GM18517 (cell line): Measurements from ENCODE around the gene TASL.
"Not testable (repeated sequence)": the region's sequence is repeated elsewhere in the genome, so short reads cannot be mapped to it uniquely, and the experiment has no call there.

Experiments used
- ATAC-seq: cut with Tn5 transposase; IDR thresholded peaks from one replicate; pipeline ENCODE4 v1.9.1; 2021; ENCODE audit warnings: mild to moderate bottlenecking, moderate library complexity; ENCODE audit not compliant: unreplicated experiment

The TASL gene

GRCh38 chrX:30580641-30581040 is 3.1 kb upstream of the TASL start:
- no peak for ATAC-seq

- ATAC-seq, result no peak
Measured at GRCh38 chrX:30576881-30577280, 685 bp downstream of the TASL start.

GRCh38 chrX:30573125-30573524 is 4.4 kb downstream of the TASL start:
- ATAC-seq, result no peak

GRCh38 chrX:30572678-30573077 is 4.9 kb downstream of the TASL start:
- ATAC-seq, result no peak

GRCh38 chrX:30572004-30572403 is 5.6 kb downstream of the TASL start:
- peak; percentile 54 for ATAC-seq

- no peak for ATAC-seq
Measured at GRCh38 chrX:30570505-30570904, 7.1 kb downstream of the TASL start.

GRCh38 chrX:30568136-30568535 is 9.4 kb downstream of the TASL start:
- peak; percentile 76 for ATAC-seq

- ATAC-seq, result not testable (repeated sequence)
Measured at GRCh38 chrX:30563070-30563469, 14.5 kb downstream of the TASL start.

GRCh38 chrX:30561191-30561590 is 16.4 kb downstream of the TASL start:
- no peak for ATAC-seq

- peak; percentile 84 for ATAC-seq
Measured at GRCh38 chrX:30538271-30538670, 39.3 kb downstream of the TASL start.

GRCh38 chrX:30533835-30534234 is 43.7 kb downstream of the TASL start:
- ATAC-seq, result no peak

- no peak for ATAC-seq
Measured at GRCh38 chrX:30533266-30533665, 44.3 kb downstream of the TASL start.

- ATAC-seq, result no peak
Measured at GRCh38 chrX:30530606-30531005, 47.0 kb downstream of the TASL start.

- no peak for ATAC-seq
Measured at GRCh38 chrX:30525732-30526131, 51.8 kb downstream of the TASL start.

GRCh38 chrX:30521440-30522182 is 56.0 kb downstream of the TASL start:
- no peak for ATAC-seq

- peak; percentile 76 for ATAC-seq
Measured at GRCh38 chrX:30513284-30513683, 64.3 kb downstream of the TASL start.
